HG03378 (cell line): Measurements from ENCODE around the gene SDK1.
"Not testable (repeated sequence)": the region's sequence is repeated elsewhere in the genome, so short reads cannot be mapped to it uniquely, and the experiment has no call there.

Experiments
- ATAC-seq: cut with Tn5 transposase; IDR thresholded peaks from one replicate; pipeline ENCODE4 v1.9.1; 2021; ENCODE audit warnings: mild to moderate bottlenecking, moderate library complexity; ENCODE audit not compliant: unreplicated experiment

Gene SDK1

GRCh38 chr7:3710531-3710930, 409.5 kb downstream of the SDK1 start:
- ATAC-seq = no peak

GRCh38 chr7:3712841-3713240, 411.8 kb downstream of the SDK1 start:
- no peak for ATAC-seq

GRCh38 chr7:3721422-3721821, 420.4 kb downstream of the SDK1 start:
- ATAC-seq = no peak

- ATAC-seq = no peak
These were observed 421.4 kb downstream of the SDK1 start for GRCh38 chr7:3722396-3722922.

GRCh38 chr7:3725155-3726059, 424.4 kb downstream of the SDK1 start:
- ATAC-seq = no peak

- ATAC-seq = no peak
These were observed 429.2 kb downstream of the SDK1 start for GRCh38 chr7:3730276-3730675.

- ATAC-seq = no peak
These were observed 431.4 kb downstream of the SDK1 start for GRCh38 chr7:3732395-3733005.

GRCh38 chr7:3733541-3734140, 432.6 kb downstream of the SDK1 start:
- no peak for ATAC-seq

GRCh38 chr7:3738964-3739363, 437.9 kb downstream of the SDK1 start:
- ATAC-seq = no peak

GRCh38 chr7:3739983-3740382, 438.9 kb downstream of the SDK1 start:
- no peak for ATAC-seq

- no peak for ATAC-seq
These were observed 446.4 kb downstream of the SDK1 start for GRCh38 chr7:3747467-3747866.

- no peak for ATAC-seq
These were observed 447.3 kb downstream of the SDK1 start for GRCh38 chr7:3748389-3748788.

GRCh38 chr7:3753868-3754267, 452.8 kb downstream of the SDK1 start:
- ATAC-seq = no peak

GRCh38 chr7:3754493-3755341, 453.7 kb downstream of the SDK1 start:
- no peak for ATAC-seq

GRCh38 chr7:3755778-3756453, 454.9 kb downstream of the SDK1 start:
- ATAC-seq = not testable (repeated sequence)

GRCh38 chr7:3757059-3757458, 456.0 kb downstream of the SDK1 start:
- ATAC-seq = no peak

GRCh38 chr7:3760651-3761050, 459.6 kb downstream of the SDK1 start:
- no peak for ATAC-seq

- no peak for ATAC-seq
These were observed 461.2 kb downstream of the SDK1 start for GRCh38 chr7:3762146-3762831.

- no peak for ATAC-seq
These were observed 467.1 kb downstream of the SDK1 start for GRCh38 chr7:3767917-3768777.
